OCI-LY1 (cell line): ENCODE data around the gene RAMP3.

Experiments
- EZH2 ChIP-seq: fragments of 200-600 bp; sonication (generic), shearing (Covaris generic); IDR thresholded peaks from 2 replicates; pipeline ENCODE4 v1.8.0; 2017; ENCODE audit warnings: borderline replicate concordance, mixed run types, mild to moderate bottlenecking, antibody characterized with exemption, low read length, moderate library complexity, mixed read lengths
- TF ChIP-seq, protein P1 (sequence below): fragments of 200-600 bp; sonication (generic), shearing (Covaris generic); IDR thresholded peaks from 2 replicates; pipeline ENCODE4 v1.5.1; 2017; ENCODE audit warnings: mild to moderate bottlenecking, antibody characterized with exemption, low read length, moderate library complexity, mixed read lengths

DNA sequence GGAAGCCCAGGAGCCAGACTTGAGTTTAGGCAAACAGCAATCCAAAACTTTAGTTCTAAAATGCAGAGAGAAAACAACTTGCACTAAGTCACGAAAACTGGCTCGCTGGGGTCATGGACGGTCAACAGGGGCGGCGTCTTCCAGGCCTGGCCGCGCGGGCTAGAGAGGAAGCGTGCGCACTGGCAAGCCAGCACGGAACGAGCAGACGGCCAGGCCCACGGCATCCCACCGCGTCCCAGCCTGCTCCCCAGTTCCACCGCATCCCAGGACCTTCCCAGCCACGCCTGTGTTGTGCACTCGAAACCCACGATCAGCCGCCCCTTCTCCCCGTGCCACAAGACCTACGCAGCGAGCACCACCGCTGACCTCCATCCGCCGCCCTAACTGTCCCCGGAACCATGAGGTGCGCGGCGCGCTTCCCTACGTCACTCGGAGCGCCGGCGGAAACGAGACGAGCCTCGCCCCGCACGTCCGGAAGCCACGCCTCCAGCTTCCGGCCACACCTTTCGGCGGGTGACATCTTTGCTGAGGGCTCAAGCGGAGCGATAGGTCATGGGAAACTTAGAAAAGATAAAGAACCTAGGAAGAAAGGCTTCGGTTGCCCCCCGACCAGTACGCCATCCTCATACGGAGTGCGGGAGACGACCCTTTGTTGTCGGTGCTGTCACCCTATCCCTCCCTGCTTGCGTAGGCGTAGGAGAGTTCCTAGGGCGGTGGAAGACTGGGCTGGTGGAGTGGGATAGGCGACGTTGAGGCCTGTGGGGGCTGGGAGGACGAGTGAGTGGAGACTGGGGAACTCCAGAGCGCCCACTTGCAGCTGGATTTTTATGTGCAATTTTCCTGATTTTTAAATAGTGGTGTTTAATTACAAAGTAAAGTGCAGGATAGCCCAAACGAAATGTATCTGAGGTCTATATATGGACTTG, 46.0 kb upstream of the RAMP3 start, which contains the start of gene TBRG4:
- TF ChIP-seq, protein P1, sequence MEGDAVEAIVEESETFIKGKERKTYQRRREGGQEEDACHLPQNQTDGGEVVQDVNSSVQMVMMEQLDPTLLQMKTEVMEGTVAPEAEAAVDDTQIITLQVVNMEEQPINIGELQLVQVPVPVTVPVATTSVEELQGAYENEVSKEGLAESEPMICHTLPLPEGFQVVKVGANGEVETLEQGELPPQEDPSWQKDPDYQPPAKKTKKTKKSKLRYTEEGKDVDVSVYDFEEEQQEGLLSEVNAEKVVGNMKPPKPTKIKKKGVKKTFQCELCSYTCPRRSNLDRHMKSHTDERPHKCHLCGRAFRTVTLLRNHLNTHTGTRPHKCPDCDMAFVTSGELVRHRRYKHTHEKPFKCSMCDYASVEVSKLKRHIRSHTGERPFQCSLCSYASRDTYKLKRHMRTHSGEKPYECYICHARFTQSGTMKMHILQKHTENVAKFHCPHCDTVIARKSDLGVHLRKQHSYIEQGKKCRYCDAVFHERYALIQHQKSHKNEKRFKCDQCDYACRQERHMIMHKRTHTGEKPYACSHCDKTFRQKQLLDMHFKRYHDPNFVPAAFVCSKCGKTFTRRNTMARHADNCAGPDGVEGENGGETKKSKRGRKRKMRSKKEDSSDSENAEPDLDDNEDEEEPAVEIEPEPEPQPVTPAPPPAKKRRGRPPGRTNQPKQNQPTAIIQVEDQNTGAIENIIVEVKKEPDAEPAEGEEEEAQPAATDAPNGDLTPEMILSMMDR, result peak; percentile 61
- TF ChIP-seq EZH2, result no peak
